ENCODE data around the gene ADGRA1. TPM values are rescaled to one million over a fixed set of nuclear protein-coding genes. Genes with fewer than 3 reads are reported as not detected.

The ADGRA1 gene
- total and polyA plus RNA-seq, 2 of the 8 experiments (the other 6 are each of a cell fraction or from before 2014, with no cell fraction given), result 0.17 to 0.21 TPM

GRCh38 chr10:133094866-133095265 lies 7.1 kb downstream of the ADGRA1 start:
- no peak for TF ChIP-seq TCF12 (IDR thresholded peaks at IDR 0.05; ENCODE audit: low read depth, low read length)
- TF ChIP-seq HDAC6 (IDR thresholded peaks at IDR 0.05; ENCODE audit: low read depth, low read length), result no peak
- Histone ChIP-seq H2AK5ac (ENCODE audit: low read depth, low read length) (no peak overlapping the region), H3K9ac (replicated peaks in 1 of 4; ENCODE audit: extremely low read depth in 1 of 4, low read depth in 3 of 4, low read length in 3 of 4) (no peak overlapping the region), H2BK12ac (ENCODE audit: low read depth, low read length) (no peak overlapping the region), H3K9me3 (ENCODE audit: insufficient read depth in 2 of 2, low read depth in 1 of 2, low read length in 1 of 2) (no peaks in the 10 kb centered on the region), H3K23ac (ENCODE audit: insufficient read length) (no peak overlapping the region), H3K79me1 (ENCODE audit: low read depth, low read length) (no peaks in the 10 kb centered on the region), H2BK15ac (ENCODE audit: low read length) (no peak overlapping the region), H3K4me3 (ENCODE audit: extremely low read depth in 1 of 4, insufficient read depth in 2 of 4, low read depth in 3 of 4, low read length in 4 of 4) (no peak overlapping the region), H3K79me2 (ENCODE audit: control insufficient read depth in 1 of 2, insufficient read depth in 2 of 2, low read length in 2 of 2) (no peaks in the 10 kb centered on the region), H4K20me1 (replicated peaks in 1 of 2; ENCODE audit: control insufficient read depth in 1 of 2, insufficient read depth in 2 of 2, low read length in 2 of 2) (peaks cover 0 to 3% of the 10 kb centered on the region in 2 experiments), H3K4me2 (ENCODE audit: insufficient read depth in 1 of 2, low read depth in 2 of 2, low read length in 2 of 2) (no peak overlapping the region), H2BK120ac (replicated peaks; ENCODE audit: low read depth, low read length) (no peak overlapping the region), H3K14ac (ENCODE audit: insufficient read length) (no peak overlapping the region), H2BK20ac (ENCODE audit: low read length) (no peak overlapping the region), H2BK5ac (ENCODE audit: low read depth, low read length) (no peak overlapping the region), H3K36me3 (ENCODE audit: control insufficient read depth in 2 of 4, insufficient read depth in 4 of 4, low read length in 3 of 4) (no peaks in the 10 kb centered on the region), H4K8ac (ENCODE audit: extremely low read depth, insufficient read depth, low read length) (no peak overlapping the region; the same call in 1 of the 2 replicates), H4K5ac (ENCODE audit: insufficient read length, low read depth, low read length) (no peak overlapping the region), H3K4me1 (replicated peaks in 1 of 4; ENCODE audit: control insufficient read depth in 3 of 4, insufficient read depth in 4 of 4, low read length in 3 of 4) (no peaks in the 10 kb centered on the region), H2AFZ (ENCODE audit: low read length) (no peak overlapping the region), H3K27ac (ENCODE audit: low read depth, low read length) (no peak overlapping the region), H3K18ac (ENCODE audit: extremely low read depth, low read length) (no peak overlapping the region), H3K23me2 (ENCODE audit: low read depth, low read length) (no peaks in the 10 kb centered on the region; the same call in 1 of the 2 replicates), H3K56ac (replicated peaks; ENCODE audit: insufficient read length, low read depth, low read length) (no peak overlapping the region), H3K4ac (replicated peaks; ENCODE audit: insufficient read length, low read depth, low read length) (no peak overlapping the region), H4K91ac (replicated peaks; ENCODE audit: insufficient read length, low read length) (no peak overlapping the region), H3K27me3 (replicated peaks in 1 of 4; ENCODE audit: control insufficient read depth in 3 of 4, extremely low read depth in 1 of 4, insufficient read depth in 3 of 4, low read length in 3 of 4) (peaks cover 0 to 8% (median 7%) of the 10 kb centered on the region in 4 experiments; a peak in 6 of 7 replicates)
- FAIRE-seq, result no peak
- CTCF ChIA-PET (ENCODE audit: partially characterized antibody), result interaction anchor here (0.9 to 1.2 kb wide), 2 partner anchors 9 to 156 kb away, joined by 3 read pairs; no protein-coding TSS in a partner anchor
- WGBS, 2 experiments (ENCODE audit: extremely low coverage in 1 of 2, insufficient coverage in 1 of 2, insufficient read length in 1 of 2, insufficient replicate concordance in 2 of 2, low coverage in 1 of 2, low lambda C conversion rate in 2 of 2, missing lambda C conversion rate in 1 of 2), result 87% methylated on average over 17 of the region's 17 CpGs; no CpG with 5 or more reads in 1 of the 2 experiments
- POLR2A ChIA-PET (ENCODE audit: partially characterized antibody), result no interaction called here
- DNase-seq (ENCODE audit: low read depth in 1 of 2, low spot score in 2 of 2), result no peak
